Measurements from ENCODE around the gene PNKD.
"Not testable (repeated sequence)": the region's sequence is repeated elsewhere in the genome, so short reads cannot be mapped to it uniquely, and the experiment has no call there.

The PNKD gene

DNA sequence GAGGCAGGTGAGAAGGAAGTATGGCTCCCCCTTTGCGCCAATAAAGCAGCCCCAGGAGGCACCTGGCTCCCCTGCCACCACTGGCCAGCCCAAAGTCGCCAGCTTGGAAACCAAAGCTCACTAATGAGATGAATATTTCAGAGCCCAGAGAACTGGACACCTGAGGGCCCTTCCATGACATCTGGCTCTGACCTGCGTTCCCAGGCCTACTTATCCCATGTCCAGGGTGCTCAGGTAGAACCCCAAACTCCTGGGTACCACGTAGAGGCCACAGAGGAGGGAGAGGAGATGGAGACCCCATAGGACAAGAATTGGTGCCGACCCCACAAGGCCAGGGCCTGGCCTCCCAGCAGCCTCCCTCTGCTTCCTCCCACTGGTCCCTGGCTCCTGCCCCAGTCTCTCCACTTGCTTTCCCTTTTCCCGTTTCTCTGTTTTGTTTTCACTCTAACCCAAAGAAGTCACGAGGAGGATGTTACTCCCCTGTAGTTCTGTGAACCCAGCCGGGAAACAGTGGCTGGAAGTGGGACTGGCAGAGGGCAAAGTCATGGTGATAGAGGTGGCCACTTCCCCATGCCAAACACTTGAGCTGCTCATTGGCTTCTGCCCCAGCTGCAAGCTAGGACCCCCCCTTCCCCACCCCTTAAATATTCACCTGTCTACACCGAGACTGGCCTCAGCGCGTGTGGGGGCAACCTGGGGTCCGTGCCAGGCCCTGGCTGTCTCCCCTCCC, 21.2 kb downstream of the PNKD start:
- no peak for DNase-seq (ENCODE audit: low read depth in 3 of 3)

DNA sequence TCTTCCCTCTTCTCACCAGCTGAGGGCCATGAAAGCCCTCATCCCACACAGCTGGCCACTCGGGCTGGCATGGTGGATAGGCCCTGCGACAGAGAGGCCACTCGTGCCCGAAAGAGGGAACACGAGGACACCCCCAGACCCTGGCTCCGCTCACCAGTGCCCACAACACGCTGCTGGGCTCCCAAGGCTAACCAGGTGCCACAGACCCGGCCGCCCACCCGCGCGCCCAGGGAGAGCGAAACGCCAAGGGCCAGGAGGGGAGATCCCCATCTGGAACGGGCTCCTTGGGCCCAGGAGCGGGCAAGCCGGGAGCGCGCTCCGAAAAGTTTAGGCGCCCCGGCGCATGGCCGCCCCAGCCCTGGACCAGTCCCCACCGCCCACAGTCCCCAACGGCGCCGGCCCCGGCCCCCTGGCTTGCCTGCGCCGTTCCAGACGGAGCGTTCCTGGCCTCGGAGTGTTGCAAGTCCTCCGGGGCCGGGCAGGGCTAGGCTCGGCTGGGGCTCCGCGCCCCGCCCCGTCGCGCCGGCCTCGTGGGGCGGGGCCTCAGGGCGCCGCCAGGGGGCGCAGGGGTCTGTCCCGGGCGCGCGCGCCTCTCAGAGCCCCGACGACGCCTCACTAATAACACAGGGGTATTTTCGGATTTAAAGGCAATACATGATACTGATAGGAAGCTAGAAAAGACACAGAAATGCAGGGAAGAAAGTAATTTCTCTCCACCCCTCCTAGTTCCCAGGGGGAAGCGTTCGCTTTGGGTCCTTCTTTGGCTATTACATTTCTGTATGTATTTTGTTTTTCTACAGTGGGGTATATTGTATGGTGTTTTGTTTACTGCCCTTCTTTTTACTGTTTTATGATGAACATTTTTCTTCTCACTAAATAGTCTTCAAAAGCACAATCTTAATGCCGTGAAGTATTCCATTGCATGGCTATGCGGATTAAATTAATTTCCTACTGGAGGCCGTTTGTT, 22.0 kb downstream of the PNKD start, which contains the start of gene TMBIM1:
TSS of gene TMBIM1 (minus strand) at position 456 of the 967 bp plus-strand sequence. CDS start 10,362 bp downstream, outside the sequence.
- DNase-seq (ENCODE audit: low read depth in 3 of 3): peak; percentile 58 to 73 (median 61)

- DNase-seq (ENCODE audit: low read depth in 3 of 3): no peak
These were observed 23.6 kb downstream of the PNKD start for GRCh38 chr2:218293715-218294429.

- no peak for DNase-seq (ENCODE audit: low read depth in 3 of 3)
These were observed 24.2 kb downstream of the PNKD start for GRCh38 chr2:218294430-218295022.

DNA sequence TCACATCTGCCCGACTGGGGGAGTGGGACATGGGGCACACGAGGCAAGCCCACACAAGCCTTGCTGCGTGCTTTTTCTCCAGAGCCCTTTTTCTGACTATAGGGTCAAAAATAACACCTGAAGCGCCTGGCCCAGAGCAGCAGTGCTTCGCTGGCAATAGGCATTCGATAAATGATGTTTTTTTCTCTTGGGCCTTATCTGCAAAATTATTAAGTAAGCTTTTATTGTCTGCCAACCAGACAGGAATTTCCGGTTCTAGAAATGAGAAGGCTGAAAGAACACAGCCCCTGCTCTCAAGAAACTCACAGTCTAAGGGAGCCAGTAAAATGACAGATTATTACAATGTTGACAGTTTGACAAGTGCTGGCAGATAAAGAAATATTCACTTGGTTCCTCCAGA, 24.7 kb downstream of the PNKD start:
- DNase-seq (ENCODE audit: low read depth in 3 of 3): no peak

GRCh38 chr2:218296200-218296599, 25.9 kb downstream of the PNKD start:
- DNase-seq (ENCODE audit: low read depth in 3 of 3): no peak

DNA sequence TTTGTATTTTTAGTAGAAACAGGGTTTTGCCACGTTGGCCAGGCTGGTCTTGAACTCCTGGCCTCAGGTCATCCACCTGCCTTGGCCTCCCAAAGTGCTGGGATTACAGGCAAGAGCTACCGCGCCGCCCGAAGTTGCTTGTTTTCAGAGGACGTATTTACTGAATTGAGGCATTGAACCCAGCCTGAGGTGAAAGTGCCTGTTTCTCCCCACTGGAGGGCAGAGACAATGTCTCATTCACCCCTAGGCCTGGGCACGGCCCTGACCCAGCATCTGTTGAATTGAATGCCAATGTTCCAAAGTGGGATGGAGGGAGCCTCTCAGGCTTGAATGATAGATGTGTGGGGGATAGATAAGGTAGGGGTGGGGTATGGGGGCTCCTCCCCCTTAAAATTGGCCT, 26.5 kb downstream of the PNKD start:
- DNase-seq (ENCODE audit: low read depth in 3 of 3): no peak

DNA sequence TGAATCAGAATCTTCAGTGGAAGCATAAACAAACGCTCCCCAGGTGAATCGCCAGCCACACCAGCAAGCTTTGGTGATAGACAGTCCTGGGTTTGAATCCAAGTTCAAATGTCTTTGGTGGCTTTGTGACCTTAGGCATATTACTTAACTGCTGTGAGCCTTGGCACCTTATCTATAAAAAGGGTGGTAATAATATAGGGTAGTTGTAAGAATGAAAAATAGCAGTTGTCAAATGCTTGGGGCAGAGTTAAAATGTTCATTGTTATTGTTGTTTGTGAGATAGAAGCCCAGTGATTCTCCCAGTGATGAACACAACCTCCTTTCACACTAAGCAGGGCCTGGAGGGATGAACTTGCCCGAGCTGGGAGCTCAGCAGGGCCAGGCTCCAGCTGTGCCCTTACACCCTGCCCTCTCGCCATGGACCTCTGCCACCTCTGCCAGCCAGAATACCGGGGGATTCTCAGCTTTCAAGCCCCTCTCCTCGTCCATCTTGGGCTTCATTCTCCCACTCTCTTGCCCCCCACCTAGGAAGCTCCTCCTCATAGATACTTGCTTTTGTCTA, 28.1 kb downstream of the PNKD start:
- no peak for DNase-seq (ENCODE audit: low read depth in 3 of 3)

GRCh38 chr2:218300141-218300540, 29.8 kb downstream of the PNKD start:
- DNase-seq (ENCODE audit: low read depth in 3 of 3): no peak

- DNase-seq (ENCODE audit: low read depth in 3 of 3): peak; percentile 74 to 88 (median 86)
These were observed 31.0 kb downstream of the PNKD start for GRCh38 chr2:218301176-218301819.

DNA sequence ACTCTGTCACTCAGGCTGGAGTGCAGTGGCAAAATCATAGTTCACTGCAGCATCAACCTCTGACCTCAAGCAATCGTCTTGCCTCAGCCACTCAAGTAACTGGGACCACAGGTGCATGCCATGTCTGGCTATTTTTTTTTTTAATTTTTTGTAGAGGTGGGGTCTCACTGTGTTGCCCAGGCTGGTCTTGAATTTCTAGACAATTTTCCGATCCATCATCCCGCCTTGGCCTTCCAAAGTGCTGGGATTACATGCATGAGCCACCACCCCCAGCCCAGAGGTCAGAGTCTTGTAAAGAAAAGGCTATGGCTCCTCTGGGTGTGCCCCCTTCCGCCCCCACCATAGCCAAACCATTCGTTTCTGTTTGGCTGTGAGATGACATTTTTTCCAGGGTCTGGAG, 35.1 kb downstream of the PNKD start:
- no peak for DNase-seq (ENCODE audit: low read depth in 3 of 3)

DNA sequence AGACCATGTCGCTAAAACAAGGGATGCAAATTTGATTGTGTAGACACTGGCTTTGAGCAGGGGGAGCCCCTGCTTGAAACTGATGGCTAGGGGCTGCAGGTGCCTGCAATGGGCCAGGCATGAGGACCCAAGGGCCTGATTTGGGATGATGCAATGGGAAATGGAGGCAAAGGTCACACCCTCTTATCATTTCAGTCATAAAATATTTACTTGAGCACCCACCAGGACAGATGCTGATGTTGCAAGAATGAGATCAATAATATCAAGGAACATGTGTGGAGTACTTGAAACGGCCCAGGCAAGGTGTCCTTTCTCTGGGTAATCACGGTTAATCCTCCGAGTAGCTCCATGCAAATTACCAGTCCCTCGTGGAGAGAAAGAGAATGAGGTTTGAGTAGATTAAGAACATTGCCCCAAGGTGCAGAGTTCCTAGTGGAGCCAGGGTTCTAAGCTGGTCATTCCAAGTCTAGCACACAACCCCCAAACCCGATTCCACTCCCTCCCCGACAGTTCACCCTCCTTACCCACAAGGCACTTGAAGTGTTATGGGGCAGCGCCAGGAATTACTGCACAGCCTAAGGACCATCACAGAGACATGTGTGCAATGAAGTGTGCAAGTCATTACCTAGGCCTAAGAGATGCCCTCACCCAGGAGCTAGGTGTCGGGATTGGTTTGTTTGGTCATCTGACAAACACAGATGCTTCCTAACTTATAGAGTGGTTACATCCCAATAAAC, 36.0 kb downstream of the PNKD start:
- no peak for DNase-seq (ENCODE audit: low read depth in 3 of 3)

- no peak for DNase-seq (ENCODE audit: low read depth in 3 of 3)
These were observed 37.2 kb downstream of the PNKD start for GRCh38 chr2:218307415-218308090.

DNA sequence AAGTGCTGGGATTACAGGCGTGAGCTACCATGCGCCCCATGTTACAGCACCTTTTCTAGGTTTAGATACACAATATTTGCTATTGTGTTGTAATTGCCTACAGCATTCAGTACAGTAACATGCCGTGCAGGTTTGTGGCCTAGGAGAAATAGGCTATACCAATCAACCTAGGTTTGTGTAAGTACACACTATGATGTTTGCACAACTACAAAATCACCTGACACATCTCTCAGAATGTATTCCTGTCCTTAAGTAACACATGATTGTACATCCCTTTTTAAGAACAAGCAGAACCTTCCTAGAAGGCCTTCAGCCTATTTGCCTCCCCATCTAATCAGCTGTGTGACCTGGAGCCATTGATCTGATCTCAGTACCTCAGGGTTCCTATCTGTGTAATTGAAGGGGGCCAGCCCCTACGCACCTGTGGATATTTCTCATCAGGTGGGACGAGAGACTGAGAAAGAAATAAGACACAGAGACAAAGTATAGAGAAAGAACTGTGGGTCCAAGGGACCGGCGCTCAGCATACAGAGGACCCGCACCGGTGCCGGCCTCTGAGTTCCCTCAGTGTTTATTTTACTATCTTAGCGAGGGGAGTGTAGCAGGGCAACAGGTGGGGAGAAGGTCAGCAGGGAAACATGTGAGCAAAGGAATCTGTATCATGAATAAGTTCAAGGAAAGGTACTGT, 40.7 kb downstream of the PNKD start:
- no peak for DNase-seq (ENCODE audit: low read depth in 3 of 3)

DNA sequence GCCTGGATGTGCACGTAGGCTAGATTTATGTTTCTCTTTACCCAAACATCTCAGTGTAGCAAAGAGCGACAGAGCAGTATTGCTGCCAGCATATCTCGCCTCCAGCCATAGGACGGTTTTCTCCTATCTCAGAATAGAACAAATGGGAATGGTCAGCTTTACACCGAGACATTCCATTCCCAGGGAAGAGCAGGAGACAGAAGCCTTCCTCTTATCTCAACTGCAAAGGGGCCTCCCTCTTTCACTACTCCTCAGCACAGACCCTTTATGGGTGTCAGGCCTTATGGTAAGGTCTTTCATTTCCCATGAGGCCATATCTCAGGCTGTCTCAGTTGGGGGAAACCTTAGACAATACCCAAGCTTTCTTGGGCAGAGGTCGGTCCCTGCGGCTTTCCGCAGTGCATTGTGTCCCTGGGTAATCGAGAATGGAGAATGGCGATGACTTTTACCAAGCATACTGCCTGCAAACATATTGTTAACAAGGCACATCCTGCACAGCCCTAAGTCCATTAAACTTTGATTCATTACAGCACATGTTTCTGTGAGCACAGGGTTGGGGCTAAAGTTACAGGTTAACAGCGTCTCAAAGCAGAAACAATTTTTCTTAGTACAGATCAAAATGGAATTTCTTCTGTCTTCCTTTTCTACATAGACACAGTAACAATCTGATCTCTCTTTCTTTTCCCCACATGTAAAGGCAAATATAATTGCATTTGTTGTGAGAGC, 41.4 kb downstream of the PNKD start:
- not testable (repeated sequence) for DNase-seq (ENCODE audit: low read depth in 3 of 3)

- no peak for DNase-seq (ENCODE audit: low read depth in 3 of 3)
These were observed 42.0 kb downstream of the PNKD start for GRCh38 chr2:218312267-218312756.

DNA sequence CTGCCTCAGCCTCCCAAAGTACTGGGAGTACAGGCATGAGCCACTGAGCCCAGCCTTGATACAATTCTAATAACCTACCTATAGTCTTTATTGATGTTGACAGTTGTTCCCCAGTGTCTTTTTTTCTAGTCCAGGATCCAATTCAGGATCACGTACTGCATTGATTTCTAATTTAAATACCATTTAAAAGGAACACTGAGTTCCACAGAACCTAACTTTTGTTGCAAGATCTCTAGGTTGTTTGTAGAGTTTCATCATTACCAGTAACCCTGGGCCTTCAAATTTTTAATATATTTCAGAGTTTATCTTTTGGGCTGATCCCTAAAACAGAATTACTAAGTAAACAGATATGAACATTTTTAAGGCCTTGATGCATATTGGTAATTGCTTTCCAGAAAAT, 43.0 kb downstream of the PNKD start:
- no peak for DNase-seq (ENCODE audit: low read depth in 3 of 3)

GRCh38 chr2:218314764-218315163, 44.4 kb downstream of the PNKD start:
- not testable (repeated sequence) for DNase-seq (ENCODE audit: low read depth in 3 of 3)

All from stimulated activated CD4-positive, alpha-beta T cell treated with anti-CD3 and anti-CD28 coated beads, TNF-alpha, amount 100 ng/mL, for 24 hours (primary cell).